ENCODE data around the gene GNAT1.
"Not testable (repeated sequence)": the region's sequence is repeated elsewhere in the genome, so short reads cannot be mapped to it uniquely, and the experiment has no call there.

GNAT1 gene

DNA sequence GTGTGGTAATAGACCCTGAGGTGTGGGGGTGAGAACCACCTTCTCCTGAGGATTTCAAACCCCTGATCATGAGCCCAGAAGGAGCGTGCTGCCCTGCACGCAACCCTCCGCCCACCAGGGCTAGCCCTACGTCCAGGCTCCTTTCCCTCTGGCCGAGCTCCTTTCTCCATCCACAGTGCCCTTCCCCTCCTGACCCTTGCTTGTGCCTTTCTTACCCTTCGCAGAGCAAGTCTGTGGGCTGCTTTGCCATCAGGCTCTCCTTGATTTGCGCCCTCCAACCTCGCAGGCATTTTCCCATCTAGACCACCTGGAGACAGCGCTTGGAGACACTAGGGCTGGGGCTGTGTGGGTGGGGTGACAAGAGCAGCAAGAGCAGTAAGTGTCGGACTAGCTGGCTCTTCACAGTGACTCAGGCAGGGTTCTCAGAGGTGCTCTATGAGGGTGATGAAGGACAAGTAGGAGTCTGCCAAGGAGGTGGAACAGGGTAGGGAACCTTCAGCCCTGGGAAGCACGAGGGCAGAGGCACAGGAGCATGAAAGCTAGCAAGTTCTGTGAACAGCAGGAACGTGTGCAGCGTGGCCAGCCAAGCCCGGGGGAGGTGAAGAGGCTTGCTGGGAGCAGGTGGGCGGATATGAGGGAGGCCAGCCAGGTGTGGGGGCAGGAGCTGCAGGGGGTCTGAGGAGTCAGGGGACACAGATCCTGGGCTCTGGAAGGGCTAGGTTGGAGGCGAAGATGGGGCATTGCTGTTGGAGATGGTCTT is 11.1 kb downstream of the GNAT1 start:
- DNase-seq (ENCODE audit: low read depth in 2 of 2): no peak

DNA sequence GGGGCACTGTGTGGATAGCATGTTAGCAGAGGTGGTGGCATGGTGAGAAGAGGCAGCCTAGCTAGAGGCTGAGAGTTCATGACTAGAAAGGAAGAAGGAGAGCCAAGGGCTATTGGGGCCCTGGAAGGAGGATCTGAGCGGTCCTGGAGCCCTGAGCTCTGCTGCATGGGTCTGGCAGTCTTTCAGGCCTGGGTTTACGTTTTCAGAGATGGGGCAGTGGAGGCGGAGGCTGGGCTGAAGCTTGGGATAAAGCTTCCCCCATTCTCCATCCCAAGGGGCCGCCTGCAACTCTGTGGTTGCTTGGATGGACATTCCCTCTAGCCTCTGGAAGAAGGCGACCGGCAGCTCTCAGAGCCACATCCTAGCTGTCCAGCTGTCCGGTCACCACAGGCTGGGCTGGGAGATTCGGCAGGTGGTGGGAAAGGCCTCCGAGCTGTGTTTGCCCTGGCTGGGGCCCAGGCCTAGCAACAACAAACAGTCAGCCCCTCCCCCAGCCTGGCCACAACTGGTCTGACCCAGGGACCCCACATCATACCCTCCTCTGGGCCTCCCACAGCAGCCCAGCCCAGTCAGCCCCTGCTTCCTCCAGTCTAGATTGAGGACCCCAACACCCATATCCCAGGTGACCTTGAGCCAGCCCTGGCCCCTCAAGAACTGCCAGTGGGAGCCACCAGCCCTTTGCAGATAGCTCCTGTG is 11.9 kb downstream of the GNAT1 start:
- DNase-seq (ENCODE audit: low read depth in 2 of 2): no peak

DNA sequence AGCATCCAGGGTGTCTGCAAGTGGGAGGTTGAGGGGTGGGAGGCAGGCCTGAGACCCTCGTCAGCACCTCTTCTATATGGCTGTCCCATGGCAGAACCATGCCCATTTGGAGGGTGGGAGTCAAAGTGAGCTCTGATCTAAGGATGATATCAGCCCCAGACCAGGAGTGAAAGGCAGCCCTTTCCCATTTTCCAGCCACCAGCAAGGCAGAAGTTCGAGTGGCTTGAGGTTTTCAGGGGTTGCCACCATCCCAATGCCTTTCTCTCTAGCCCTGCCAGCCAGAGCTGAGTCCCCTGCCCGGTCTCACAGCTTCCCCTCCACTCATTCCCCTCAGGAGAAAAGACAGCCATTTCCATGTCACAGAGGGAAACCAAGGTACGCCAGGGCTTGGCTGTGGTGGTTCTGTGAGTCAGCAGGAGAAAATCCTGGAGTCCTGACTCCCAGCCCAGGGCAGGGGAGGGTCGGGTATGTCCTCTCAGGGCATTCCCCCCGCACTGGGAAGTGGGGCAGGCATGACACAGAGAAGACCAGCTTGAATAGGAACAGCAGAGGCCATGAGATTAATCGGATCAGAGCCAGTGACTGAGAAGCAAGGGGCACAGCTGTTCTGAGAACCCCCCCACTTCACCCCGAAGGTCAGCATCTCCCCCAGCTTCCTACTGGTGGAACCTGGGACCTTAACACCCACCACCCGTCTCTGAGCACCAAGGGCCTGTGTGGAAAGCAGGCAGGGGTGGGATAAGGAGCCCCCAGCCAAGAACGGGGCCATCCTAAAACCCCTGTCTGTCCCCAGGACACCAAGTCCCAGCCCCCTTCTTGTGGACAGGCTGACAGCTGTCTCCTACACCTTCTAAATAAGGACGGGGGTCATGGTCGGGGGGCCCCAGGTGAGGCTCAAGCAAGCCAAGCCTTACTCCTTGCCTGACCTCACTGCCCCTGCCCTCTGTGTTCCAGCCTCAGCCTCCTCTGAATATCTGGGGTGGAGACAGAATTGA is 12.7 kb downstream of the GNAT1 start:
- no peak for DNase-seq (ENCODE audit: low read depth in 2 of 2)

DNA sequence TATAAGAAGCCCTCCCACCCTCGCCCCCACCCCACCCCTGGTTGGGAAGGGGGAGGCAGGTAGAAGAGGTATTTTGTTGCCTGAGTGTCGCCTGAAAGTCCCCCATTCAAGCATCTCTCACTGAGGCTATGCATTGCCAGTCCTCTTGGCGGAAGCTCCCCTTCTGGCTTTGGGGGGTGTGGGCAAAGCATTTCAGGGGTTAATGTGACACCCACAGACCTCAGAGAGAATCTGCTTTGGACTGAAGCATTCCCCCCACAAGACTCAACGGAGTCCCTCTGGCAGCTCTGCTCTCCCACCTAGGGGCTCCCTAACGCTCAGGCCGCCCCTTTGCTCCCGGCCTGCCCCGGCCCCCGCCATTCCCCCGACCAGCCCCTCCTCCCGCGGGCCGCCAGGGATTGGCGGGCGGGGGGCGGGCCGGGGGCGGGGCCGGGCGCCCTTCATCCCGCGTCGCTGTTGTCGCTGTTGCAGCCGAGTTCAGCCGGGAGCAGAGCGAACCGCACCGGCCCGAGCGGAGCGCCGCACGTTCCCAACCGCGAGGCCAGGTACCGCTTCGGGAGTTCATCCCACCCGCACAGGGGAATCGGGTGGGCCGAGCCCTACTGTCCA is 13.5 kb downstream of the GNAT1 start, which contains the start of gene SLC38A3:
Gene SLC38A3 (plus strand): TSS at position 468 of the 609 bp plus-strand sequence. CDS start 8,929 bp downstream, outside the sequence.
- no peak for DNase-seq (ENCODE audit: low read depth in 2 of 2)

DNA sequence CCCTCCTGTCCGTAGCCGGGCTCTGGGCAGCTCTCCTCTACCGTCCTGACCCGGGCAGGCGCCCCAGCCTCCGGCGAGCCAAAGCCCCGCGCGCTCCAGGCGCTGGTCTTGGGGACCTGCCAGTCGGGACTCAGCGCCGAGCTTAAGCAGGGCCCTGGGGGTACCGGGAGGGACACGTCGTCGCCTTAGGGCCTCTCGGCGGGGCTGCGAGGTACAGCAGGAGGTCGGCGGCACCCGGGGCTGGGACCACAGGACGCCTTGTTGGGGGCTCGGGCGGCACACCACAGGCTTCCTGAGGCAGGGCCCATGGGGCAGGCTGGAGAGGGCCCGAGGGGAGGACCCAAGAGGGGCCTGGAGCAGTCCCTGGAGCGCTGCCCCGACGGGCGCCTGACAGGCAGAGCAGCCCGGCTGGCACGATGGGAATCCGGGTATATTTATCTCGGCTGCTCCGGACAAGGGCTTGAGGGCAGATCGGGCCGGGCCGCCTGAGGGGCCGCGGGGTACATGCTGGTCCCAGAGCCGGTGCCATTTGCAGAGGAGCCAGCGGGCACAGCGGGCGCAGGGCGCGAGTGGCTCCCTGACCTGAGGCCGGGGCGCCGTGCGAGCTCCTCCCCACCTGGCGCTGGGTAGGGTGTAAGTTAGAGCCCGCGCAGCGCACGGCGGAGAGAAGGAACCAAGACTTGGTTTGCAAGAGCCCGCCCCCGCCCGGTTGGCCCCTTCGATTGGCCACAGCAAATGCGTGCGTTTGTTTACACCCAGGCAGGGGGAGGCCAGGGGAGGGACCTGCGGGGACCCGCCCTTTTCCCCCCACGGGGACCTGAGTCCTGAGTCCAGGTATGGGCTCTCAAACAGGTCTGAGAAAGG is 14.2 kb downstream of the GNAT1 start:
- no peak for DNase-seq (ENCODE audit: low read depth in 2 of 2)

DNA sequence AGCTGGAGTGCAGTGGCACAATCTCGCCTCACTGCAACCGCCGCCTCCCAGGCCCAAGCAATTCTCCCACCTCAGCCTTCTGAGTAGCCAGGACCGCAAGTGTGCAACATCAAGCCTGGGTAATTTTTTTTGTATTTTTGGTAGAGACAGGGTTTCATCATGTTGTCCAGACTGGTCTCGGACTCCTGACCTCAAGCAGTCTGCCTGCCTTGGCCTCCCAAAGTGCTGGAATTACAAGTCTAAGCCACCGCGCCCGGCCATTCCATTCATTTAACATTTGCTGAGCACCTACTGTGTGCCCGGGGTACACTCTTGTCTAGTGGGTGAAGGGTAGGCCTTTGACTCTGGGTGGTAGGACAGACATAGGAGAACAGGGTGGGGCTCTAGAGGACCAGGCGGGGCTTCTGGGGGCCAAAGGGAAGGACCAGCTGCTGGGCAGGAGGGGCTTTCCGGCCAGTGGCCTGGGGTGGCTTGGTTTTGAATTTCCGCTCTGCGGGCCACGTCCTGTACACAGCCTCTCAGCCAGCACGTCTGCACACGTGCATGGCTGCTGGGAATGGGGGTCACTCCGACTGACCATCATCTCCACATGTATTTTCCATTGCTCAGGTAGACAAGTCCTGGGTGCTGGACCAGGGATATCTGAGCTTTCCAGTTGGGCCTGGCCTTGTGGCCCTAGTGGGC is 16.1 kb downstream of the GNAT1 start:
- no peak for DNase-seq (ENCODE audit: low read depth in 2 of 2)

DNA sequence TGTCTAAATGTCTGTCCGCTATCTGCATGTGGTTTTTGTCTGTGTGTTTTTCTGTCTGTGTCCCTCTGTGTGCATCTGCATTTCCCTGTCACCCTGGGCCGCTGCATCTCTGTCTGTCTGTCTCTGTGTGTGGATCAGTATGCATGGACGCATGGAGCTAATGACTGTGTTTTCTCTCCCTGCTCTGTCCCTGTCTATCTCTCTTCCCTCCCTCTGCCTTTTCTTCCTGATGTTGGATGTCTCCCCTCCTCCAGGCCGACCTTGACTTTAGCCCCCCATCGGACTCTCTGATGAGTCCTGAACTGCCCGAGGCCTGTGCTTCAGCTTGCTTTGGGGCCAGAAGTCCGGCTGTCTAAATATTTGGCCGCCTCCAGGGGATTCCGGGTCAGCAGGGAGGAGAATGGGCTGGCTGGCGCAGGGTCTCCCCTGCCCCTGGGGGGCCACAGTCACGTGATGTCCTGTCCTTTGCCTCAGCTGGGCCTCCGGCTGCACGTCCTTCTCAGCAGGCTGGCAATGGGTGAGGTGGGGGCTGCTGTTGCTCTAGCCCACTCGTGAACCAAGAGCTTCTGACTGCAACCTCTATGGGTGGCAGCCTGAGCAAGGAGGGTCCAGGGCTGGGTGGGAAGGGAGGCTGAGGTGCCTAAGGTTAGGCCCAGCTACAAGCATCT is 17.4 kb downstream of the GNAT1 start:
- DNase-seq (ENCODE audit: low read depth in 2 of 2): no peak

DNA sequence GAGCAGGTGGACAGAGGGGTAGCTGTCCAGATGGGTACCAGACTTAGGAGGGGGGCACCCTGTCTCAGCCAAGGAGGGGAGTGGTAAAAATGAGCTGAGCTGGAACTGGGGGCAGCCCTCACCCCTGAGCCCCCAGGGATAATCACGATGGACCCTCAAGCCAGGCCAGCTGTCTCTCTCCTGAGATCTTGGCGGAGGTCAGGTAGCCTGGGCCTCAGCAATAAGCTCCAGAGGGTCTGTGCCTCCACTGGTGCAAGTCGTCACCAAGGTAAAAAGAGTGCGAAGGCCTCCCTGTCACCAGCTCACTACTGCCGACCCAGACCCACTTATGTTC is 18.7 kb downstream of the GNAT1 start:
- no peak for DNase-seq (ENCODE audit: low read depth in 2 of 2)

DNA sequence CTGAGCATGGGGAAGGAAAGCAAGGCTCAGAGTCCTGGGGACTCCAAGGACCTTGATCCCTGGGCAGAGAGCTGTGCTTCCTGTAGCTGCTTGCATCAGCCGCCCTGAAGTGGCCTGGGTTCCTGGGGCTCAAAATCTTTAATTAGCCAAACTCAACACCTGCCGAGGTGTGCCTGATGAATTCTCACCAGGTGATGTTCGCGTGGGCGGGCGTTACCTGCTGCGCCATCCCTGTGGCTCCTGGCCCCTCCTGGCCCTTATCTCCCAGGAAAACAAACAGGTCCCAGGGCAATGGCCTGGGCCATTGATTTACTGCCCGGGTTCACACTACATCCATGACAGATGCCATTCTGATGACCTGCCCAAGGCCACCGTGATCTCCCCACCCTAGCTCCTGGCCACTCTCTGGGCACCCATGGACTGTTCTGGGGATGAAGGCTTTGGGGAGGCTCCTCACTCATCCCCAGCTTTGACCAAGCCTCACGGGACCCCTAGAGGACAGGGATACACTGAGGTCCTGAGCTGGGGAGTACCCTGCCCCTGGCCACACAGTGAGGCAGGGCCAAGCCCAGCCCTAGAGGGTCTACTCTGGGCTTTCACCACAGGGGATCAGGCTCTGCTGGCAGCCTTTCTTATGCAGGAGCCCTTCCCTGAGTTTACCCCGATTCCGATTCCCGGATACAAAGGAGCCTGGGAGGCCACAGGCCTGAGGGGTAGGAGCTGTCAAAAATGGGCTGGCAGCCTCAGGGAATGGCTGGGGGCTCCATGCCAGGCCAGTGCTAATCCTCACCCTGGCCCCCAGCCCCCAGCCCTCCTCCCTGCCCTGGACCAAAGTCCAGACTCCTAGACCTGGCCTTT is 19.3 kb downstream of the GNAT1 start:
- no peak for DNase-seq (ENCODE audit: low read depth in 2 of 2)

DNA sequence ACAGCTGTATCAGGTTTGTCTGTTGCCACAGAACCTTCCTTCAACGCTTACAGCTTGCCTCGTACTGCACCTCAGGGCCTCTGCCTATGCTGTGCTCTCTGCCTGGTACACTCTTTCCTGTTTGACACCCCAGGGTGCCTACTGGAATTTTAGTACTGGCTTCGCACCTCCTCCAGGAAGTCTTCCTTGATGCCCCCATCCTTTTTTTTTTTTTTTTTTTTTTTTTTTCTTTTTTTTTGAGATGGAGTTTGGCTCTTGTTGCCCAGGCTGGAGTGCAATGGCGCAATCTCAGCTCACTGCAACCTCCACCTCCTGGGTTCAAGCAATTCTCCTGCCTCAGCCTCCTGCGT is 19.9 kb downstream of the GNAT1 start:
- not testable (repeated sequence) for DNase-seq (ENCODE audit: low read depth in 2 of 2)

DNA sequence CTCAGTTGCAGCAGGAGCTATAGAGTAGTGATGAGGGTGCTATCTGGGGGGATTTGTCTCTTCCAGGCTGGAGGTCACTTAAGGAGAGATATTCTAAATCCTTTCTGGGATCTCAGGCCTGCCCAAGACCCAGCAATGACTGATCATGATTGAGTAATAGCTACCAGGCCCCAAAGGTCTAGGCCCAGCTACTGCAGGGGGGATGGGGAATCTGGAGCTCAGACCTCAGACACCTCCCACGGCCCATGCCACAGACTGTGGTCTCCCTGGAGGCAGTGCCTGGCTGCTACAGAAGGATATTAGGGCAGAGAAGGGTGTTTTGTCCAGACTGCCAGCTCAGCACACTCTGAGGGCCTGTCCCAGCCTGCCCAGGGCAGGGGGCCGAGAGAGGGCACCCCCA is 20.5 kb downstream of the GNAT1 start:
- DNase-seq (ENCODE audit: low read depth in 2 of 2): no peak

DNA sequence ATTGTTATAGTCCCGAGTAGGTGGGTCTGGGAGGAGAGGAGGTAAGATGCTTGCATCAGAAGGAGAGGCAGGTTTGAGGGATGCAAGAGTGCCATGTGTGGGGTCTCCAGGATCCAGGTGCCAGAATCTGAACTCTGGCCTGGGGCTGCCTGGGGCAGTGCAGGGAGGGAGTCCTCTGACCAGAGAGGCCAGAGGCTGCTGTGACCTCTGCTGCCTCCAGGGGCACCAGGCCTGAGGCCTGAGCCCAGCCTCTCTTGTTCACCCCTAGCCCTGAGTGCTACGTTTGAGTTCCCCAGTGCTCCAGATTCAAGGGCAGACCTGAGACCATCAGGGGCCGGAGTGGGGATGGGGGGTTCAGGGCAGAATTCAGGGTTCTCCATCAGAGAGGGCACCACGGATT is 21.1 kb downstream of the GNAT1 start:
- DNase-seq (ENCODE audit: low read depth in 2 of 2): no peak

DNA sequence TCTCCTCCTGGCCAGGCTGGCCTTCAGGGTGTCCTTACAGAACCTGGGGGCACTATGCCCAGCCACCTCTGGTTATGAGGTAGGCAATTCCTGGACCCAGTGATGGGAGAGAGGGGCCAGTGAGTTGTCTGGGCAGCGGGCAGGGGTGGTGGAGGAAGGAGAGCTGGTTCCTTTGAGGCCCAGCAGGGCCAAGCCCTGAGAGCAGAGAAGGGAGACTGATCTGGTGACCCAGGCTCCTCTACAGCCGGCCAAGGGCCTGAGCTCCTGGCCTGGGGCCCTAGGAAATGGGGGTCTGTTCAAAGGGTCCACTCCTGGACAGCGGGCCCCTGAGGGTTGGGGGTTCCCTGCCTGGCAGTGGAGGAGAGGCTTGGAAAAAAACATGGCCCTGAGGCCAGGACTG is 21.6 kb downstream of the GNAT1 start:
- no peak for DNase-seq (ENCODE audit: low read depth in 2 of 2)

DNA sequence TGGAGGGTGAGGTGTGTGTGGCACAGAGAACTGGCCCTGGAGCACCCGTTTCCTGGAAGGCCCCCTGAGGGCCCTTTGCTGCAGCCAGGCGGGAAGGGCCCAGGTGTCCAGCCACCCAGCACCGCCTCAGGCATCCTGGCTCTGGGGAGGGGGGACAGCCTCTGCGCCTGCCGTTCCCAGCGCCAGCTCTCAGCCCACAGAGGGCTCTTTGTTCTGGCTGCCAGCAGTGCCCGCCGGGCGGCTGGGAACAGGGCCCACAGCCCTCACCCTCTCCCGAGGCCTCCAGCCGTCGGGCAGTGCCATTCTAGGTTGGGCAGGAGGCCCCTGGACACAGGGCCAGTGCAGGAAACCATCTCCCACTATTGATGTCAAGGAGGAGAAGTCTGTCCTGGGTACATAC is 22.0 kb downstream of the GNAT1 start:
- DNase-seq (ENCODE audit: low read depth in 2 of 2): no peak

DNA sequence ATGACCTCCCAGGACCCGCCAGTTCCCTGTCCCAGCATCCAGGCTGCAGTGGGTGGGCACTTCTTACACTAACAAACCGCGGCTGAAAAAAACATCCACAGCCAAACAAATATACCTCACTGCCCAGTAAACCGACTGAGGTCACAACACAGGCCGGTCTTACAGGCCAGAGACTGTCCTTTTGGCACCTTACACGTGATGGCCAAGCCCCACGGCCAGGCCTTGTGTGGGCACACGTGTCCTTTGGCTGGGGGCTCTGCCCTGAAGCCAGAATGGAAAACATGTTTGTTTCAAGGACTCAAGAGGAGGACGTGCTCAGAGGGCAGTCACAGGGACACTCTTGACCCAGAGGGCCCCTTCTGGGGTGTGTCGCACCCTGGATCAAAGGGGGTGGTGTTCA is 23.4 kb downstream of the GNAT1 start:
- DNase-seq (ENCODE audit: low read depth in 2 of 2): no peak

DNA sequence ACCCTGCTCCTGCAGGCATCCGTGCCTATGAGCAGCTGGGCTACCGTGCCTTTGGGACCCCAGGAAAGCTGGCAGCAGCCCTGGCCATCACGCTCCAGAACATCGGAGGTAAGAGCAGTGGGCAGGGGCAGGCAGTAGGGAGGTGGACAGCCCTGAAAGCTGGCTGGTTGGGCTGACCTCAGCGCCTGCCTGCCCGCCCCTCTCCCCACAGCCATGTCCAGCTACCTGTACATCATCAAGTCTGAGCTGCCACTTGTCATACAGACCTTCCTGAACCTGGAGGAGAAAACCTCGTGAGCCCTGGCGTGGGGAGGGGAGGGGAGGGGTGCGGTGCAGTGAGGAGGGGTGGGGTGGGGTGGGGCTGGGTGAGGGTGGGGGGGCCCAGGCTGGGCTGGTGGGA is 24.1 kb downstream of the GNAT1 start:
- DNase-seq (ENCODE audit: low read depth in 2 of 2): no peak

DNA sequence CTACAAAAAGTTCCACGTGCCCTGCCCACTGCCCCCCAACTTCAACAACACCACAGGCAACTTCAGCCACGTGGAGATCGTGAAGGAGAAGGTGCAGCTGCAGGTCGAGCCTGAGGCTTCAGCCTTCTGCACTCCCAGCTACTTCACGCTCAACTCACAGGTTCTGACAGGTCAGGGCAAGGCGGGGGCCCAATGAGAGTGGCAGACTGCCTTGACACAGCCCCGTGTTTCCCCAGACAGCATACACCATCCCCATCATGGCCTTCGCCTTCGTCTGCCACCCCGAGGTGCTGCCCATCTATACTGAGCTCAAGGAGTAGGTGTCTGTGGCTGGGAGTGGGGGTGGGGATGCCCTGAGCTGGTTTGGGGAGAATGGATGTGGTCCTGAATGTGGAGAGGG is 26.3 kb downstream of the GNAT1 start:
- DNase-seq (ENCODE audit: low read depth in 2 of 2): no peak

DNA sequence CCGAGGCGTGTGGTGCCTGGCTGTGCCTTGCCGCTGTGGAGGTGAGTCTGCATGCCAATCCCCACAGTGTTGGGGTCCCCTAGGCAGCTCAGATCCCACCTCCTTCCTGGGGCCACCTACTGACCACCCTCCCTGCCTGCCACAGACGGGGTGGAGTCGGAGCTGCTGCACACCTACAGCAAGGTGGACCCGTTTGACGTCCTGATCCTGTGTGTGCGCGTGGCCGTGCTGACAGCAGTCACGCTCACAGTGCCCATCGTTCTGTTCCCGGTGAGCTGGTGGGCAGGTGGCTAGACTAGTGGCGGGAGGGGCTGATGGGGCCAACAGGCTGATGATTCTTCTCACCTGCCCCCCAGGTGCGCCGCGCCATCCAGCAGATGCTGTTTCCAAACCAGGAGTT is 27.0 kb downstream of the GNAT1 start:
- DNase-seq (ENCODE audit: low read depth in 2 of 2): no peak

DNA sequence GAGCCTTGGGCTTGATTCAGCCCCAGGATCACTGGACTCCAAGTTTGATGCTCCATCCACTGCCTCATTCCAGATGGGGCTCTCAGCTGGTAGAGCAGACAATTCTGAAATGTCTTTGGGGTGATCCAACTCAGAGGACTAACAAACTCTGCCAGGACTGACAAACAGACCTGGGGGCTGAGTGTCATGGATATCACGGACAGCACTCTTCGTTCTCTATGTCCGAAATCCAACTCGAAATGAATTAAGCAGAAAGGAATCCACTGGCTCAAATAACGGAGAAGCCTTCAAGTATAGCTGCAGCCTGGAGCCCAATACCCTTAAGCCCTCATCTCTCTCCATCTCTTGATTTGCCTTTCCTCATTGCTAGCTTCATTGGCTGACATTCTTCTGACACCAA is 27.9 kb downstream of the GNAT1 start:
- DNase-seq (ENCODE audit: low read depth in 2 of 2): no peak

Data from stimulated activated CD4-positive, alpha-beta T cell treated with anti-CD3 and anti-CD28 coated beads, Interleukin-12 subunit alpha, Interleukin-12 subunit beta, amount 100 ng/mL, for 24 hours (primary cell).